IPS-NIHi7 (cell line): Measurements from ENCODE around the gene CNTNAP2.
"Not testable (repeated sequence)": the region's sequence is repeated elsewhere in the genome, so short reads cannot be mapped to it uniquely, and the experiment has no call there.

Experiments
- DNase-seq: peaks from one replicate; pipeline ENCODE4 v3.0.0; 2012; ENCODE audit warnings: mixed read lengths; ENCODE audit errors: extremely low spot score

The CNTNAP2 gene

DNA sequence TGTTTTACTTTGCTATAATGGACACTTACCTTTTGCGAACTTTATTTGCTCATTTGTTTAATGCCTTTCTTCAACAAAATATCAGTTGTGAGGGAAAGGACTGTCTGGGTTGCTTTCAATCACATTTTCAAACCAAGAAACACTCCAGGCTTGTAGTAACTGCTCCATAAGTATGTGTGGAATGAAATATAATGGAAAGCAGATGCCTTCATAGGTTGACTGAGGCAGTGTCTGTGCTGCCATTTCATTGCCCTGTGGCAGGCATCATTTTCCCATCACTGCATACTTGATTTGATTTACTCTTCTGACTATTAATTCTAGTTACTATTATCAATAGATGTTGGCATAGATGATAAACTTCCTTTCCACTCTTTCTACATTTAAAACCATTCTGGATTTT, 762.3 kb downstream of the CNTNAP2 start:
- DNase-seq, result no peak

- DNase-seq, result no peak
Observed at GRCh38 chr7:146885231-146885630, 768.6 kb downstream of the CNTNAP2 start.

DNA sequence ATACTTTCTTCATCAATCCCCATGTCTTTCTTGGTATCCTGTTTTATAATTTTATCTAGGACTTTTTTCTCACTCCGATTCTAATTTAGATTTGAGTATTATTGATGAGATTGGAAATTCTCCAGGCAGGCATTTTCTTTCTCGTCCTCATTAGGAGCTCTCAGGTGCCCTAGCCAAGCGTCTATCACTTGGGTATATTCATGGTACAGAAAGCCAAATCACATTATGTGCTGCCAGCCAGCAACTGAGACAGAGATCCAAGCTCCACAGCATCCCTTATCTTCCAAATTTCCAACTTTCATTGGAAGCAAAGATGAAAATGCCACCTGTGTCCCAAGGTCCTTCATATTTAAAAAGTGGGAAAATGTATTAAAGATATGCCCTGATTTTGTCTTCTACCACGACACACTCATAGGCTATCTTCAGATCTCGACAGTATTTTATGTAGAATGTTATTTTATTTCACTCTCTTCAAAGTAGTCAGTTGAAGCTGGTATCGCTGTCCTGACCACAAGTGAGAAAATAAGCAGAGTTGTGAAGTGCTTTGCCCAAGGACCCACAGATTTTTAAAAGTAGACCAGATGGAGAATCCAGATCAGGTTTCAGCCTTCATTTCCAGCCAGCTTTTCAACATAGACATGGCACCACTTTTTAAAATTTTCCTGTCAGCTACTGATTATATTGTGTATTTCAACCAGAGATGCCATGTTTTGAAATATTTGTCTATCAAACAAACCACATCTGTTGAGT, 773.4 kb downstream of the CNTNAP2 start:
- no peak for DNase-seq

- DNase-seq, result peak; percentile 22
Observed at GRCh38 chr7:146892151-146892550, 775.5 kb downstream of the CNTNAP2 start.

DNA sequence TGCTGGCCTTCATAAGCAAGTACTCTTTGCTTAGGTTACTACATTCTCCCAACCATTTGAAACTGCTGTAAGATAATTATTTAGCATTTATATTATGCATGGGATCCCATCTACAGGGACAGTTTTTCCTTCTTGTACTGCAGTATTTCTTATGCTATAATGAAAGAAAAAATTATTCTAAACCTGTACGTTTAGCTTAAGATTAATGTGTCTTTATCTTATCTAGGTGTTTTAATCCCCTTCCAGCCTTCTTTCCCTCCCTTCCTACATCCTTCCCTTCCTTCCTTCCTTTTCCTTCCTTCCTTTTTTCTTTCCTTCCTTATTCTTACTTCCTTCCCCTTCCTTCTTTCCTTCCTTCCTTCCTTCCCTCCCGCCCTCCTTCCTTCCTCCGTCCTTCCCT, 778.3 kb downstream of the CNTNAP2 start:
- no peak for DNase-seq

GRCh38 chr7:146902266-146902665, 785.7 kb downstream of the CNTNAP2 start:
- no peak for DNase-seq

DNA sequence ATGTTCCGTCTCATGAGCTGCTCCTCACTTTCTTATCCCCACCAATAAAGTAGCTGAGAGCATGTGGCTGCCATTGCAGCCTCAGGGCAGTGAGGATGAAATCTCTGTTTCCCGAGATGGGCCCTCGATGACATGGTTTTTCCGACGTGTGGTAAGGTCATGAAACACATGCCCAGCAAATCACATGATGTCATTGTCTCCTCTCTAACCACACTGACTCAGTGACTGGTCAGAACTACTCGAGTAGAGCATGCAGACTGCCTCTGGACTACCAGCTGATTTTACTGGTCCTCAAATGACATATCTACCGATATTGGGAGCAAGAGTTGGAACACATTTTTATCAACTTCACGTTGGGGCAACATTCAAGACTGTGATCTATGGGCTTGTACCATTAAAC, 786.1 kb downstream of the CNTNAP2 start:
- DNase-seq, result no peak

GRCh38 chr7:146905746-146906145, 789.1 kb downstream of the CNTNAP2 start:
- not testable (repeated sequence) for DNase-seq

- DNase-seq, result no peak
Observed at GRCh38 chr7:146922782-146923181, 806.2 kb downstream of the CNTNAP2 start.

- DNase-seq, result no peak
Observed at GRCh38 chr7:146926841-146927240, 810.2 kb downstream of the CNTNAP2 start.

GRCh38 chr7:146937836-146938235, 821.2 kb downstream of the CNTNAP2 start:
- no peak for DNase-seq

DNA sequence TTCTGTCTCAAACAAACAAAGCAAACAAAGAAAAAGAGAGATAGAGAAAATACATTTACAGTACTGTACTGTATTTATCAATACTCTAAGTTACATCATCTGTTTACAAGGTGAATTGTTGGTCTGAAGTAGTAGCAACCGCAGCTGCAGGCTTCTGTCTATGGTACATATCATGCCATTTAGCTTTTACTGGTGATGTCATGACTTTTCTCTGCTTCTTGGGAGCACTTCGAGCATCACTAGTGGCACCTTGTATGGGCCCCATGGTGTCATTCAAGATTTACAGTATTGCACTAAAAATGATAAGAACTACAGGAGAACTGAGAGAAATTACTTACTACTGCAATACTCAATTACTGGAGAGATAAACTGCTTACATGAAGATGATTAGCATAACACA, 826.9 kb downstream of the CNTNAP2 start:
- no peak for DNase-seq

- no peak for DNase-seq
Observed at GRCh38 chr7:146948703-146949102, 832.1 kb downstream of the CNTNAP2 start.

DNA sequence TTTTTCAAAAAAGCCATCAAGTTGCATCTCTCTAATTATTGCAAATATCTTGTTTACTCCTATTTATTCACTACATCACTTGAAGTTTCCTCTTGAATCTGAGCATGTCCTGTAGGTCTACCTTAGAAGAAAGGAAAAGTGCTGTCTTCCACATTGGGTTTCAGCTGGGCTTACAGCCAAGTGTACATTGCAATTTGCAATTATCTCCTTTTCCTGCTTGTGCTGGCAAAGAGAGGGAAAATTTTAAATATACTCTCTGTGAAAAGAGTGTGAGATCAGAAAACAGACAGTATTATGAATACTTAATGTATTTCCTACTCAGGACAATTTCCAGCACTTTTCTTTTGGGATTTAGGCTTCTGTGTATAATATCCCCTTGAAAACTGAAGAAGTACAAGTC, 839.7 kb downstream of the CNTNAP2 start:
- DNase-seq, result no peak

DNA sequence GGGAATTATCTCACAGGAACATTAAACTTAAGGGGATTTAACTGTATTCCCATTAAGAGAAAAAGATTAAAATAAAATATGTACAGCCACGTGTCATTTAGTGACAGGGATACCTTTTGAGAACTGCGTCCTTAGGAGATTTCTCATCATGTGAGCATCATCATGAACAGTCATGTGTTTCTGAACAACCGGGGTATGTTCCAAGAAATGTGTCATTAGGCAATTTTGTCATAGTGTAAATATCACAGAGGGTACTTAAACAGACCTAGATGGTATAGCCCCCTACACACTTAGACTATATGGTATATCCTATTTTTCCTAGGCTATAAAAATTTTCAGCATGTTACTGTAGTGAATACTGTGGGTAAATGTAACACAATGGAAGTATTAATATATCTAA, 840.3 kb downstream of the CNTNAP2 start:
- no peak for DNase-seq

DNA sequence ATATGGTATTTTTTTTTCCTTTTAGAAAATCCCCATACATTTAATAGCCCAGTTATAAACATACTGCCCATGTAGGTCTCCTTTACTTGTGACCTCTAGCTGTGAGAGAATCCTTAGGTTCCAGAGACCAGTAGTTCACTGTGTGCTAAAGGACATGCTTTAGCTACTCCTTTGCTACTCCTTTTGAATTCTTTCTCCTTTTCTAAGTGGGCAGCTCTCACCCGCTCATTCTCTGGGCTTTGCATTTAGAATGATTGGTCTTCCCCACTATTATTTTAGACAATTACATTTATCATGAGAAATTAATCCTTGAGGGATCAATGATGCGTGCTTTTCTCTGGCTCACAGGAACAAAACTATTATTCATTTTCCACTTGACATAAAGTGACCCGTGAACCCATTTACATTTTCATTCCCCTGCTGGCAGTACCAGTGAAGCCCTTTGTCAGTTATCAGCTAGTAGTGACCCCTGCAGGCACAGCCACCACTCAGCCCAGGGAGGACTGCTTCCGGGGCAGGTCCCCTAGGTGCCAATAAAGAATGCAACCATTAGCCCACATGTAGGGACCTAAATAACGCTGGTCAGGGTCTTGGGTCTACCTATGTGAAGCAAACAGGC, 844.3 kb downstream of the CNTNAP2 start:
- peak; percentile 63 for DNase-seq

- DNase-seq, result no peak
Observed at GRCh38 chr7:146961617-146962016, 845.0 kb downstream of the CNTNAP2 start.

GRCh38 chr7:146966274-146966673, 849.7 kb downstream of the CNTNAP2 start:
- DNase-seq, result no peak

DNA sequence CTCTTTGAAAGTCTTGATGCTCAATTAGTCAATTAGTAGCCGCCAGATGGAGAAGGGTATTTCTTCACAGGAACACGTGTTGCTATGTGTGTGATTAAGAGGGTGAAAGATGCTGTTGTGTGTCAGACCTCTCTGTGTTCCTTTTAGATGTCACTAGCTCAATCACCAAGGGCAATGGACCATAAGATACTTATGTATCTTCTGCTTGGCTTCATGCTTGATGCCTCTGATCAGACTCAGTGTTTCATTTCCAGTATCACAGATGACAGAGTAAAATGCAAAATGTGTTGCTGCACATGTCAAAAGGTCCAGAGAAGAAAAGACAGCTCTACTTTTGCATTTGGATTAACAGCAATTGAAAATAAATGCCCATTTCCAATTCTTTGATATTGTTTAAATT, 865.9 kb downstream of the CNTNAP2 start:
- no peak for DNase-seq

DNA sequence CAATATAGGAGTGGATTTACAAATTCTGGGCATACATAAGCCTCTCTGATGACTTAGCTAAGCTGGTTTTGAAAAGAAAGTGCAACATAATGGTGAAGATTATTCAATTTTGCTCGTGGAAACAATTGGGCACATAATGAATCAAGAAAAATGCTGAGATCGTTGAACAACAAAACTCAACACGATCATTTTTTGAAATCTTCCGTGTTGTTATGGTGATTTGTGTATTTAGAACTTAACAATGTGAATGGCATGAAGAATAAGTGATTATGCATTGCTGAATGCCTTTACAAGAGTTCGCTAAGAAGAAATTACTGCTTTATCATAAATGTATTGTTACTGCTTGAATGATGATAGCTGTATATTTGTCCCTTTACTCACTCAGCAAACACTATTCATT, 875.0 kb downstream of the CNTNAP2 start:
- DNase-seq, result no peak

- no peak for DNase-seq
Observed at GRCh38 chr7:146993764-146994163, 877.2 kb downstream of the CNTNAP2 start.

GRCh38 chr7:147008530-147008929, 891.9 kb downstream of the CNTNAP2 start:
- no peak for DNase-seq

DNA sequence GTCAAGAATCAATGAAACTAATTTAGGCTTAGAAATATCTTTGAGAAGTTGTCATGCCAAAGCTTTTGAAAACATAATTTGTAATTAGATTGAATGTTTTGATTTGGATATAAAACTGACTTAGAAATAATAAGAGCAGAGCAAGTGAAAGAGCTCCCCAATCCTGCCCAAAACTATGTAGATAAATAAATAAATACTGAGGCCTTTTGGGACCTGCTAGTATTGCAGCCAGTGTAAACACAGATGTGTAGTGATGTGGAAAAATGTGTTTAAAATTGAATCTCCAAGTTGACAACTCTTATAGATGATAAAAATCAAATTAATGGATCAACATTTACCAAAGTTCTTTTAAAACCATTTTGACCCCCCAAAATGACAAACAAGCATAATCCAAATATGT, 896.1 kb downstream of the CNTNAP2 start:
- DNase-seq, result no peak

- DNase-seq, result no peak
Observed at GRCh38 chr7:147013825-147014224, 897.2 kb downstream of the CNTNAP2 start.
